PC-3 (cell line): ENCODE results near the gene VAV3.

Experiments used
- CTCF ChIP-seq: fragments of 300-600 bp; sonication (generic); conservative IDR thresholded peaks from 2 replicates; pipeline ENCODE4 v1.5.1; 2017; ENCODE audit warnings: antibody characterized with exemption, low read depth, mild to moderate bottlenecking, low read length
- EZH2 ChIP-seq: fragments of 300-600 bp; sonication (generic); IDR thresholded peaks from one replicate; pipeline ENCODE4 v1.6.1; 2017; ENCODE audit warnings: antibody characterized with exemption, mild to moderate bottlenecking, low read length; ENCODE audit not compliant: unreplicated experiment
- EZH2phosphoT487 ChIP-seq: fragments of 300-600 bp; sonication (generic); IDR thresholded peaks from 2 replicates; pipeline ENCODE4 v1.6.1; 2018; ENCODE audit warnings: mild to moderate bottlenecking, antibody characterized with exemption, low read length, borderline replicate concordance

GRCh38 chr1:107934578-107934977, 30.4 kb downstream of the VAV3 start:
- no peak for TF ChIP-seq CTCF
- no peak for TF ChIP-seq EZH2phosphoT487
- no peak for TF ChIP-seq EZH2
